ENCODE results near the gene METTL3.

DNA sequence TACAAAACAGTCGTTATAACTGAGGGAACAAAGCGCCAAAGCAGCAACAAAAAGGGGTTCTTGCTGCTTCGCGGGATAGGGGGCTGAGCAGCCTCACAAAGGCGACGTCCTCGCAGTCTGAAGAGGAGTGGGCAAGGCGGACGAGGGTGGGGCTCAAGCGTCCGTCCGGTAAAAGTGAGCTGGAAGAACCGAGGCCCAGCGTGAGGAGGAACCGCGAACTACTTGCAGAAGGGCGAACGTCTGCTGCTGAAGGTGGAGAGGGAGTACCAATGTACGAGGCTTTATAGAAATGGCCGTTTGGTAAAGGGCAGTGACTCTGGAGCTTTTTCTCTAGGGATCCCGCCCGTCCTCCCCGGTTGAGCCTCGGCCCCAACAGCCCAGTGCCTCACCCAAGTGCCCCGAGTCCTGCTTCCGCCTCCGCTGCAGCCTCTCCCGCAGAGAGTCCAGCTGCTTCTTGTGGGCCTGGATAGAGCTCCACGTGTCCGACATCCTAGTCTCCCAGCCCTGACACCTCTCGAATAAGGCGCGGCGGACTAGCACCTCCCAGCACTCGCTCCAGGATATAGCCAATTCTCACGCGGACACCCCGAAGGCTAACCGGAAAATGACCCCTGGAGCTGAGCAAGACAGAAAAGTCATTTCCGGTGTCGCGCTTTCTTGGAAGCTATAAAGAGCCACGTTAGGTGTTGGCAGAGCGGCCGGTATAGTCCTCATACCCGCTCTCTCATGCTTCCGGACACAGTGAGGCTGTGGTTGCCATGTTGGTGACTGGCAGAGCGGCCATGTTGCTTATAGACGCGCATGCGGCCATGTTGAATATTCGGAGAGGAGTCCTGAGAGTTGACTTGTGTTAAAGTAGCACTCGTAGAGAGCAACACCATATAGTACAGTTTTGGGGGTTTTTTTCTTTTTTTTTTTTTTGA lies at the start of gene METTL3:
- TF ChIP-seq, protein P1, sequence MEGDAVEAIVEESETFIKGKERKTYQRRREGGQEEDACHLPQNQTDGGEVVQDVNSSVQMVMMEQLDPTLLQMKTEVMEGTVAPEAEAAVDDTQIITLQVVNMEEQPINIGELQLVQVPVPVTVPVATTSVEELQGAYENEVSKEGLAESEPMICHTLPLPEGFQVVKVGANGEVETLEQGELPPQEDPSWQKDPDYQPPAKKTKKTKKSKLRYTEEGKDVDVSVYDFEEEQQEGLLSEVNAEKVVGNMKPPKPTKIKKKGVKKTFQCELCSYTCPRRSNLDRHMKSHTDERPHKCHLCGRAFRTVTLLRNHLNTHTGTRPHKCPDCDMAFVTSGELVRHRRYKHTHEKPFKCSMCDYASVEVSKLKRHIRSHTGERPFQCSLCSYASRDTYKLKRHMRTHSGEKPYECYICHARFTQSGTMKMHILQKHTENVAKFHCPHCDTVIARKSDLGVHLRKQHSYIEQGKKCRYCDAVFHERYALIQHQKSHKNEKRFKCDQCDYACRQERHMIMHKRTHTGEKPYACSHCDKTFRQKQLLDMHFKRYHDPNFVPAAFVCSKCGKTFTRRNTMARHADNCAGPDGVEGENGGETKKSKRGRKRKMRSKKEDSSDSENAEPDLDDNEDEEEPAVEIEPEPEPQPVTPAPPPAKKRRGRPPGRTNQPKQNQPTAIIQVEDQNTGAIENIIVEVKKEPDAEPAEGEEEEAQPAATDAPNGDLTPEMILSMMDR (IDR thresholded peaks at IDR 0.05): no peak
- peak; percentile 65 for TF ChIP-seq POLR2A (IDR thresholded peaks at IDR 0.05)
